ENCODE measurements around the gene OSBPL6.

OSBPL6 gene

GRCh38 chr2:178242552-178242883 lies 48.2 kb downstream of the OSBPL6 start:
- no peak for DNase-seq

GRCh38 chr2:178243961-178244360 lies 49.6 kb downstream of the OSBPL6 start:
- no peak for DNase-seq

- no peak for DNase-seq
Observed at GRCh38 chr2:178244777-178245176, 50.5 kb downstream of the OSBPL6 start.

- no peak for DNase-seq
Observed at GRCh38 chr2:178246696-178247095, 52.4 kb downstream of the OSBPL6 start.

GRCh38 chr2:178247250-178247649 lies 52.9 kb downstream of the OSBPL6 start:
- DNase-seq: no peak

- no peak for DNase-seq
Observed at GRCh38 chr2:178250429-178250828, 56.1 kb downstream of the OSBPL6 start.

- DNase-seq: peak; percentile 3
Observed at GRCh38 chr2:178251151-178251955, 57.0 kb downstream of the OSBPL6 start.

- DNase-seq: no peak
Observed at GRCh38 chr2:178256382-178257042, 62.2 kb downstream of the OSBPL6 start.

- DNase-seq: no peak
Observed at GRCh38 chr2:178257127-178257526, 62.8 kb downstream of the OSBPL6 start.

- DNase-seq: no peak
Observed at GRCh38 chr2:178258916-178259315, 64.6 kb downstream of the OSBPL6 start.

- DNase-seq: no peak
Observed at GRCh38 chr2:178263159-178263860, 69.0 kb downstream of the OSBPL6 start.

- DNase-seq: no peak
Observed at GRCh38 chr2:178264211-178264610, 69.9 kb downstream of the OSBPL6 start.

GRCh38 chr2:178265851-178266250 lies 71.5 kb downstream of the OSBPL6 start:
- no peak for DNase-seq

GRCh38 chr2:178266445-178266844 lies 72.1 kb downstream of the OSBPL6 start:
- DNase-seq: no peak

GRCh38 chr2:178267660-178268059 lies 73.3 kb downstream of the OSBPL6 start:
- DNase-seq: no peak

GRCh38 chr2:178268435-178268834 lies 74.1 kb downstream of the OSBPL6 start:
- DNase-seq: no peak

GRCh38 chr2:178269438-178270224 lies 75.3 kb downstream of the OSBPL6 start:
- no peak for DNase-seq

- no peak for DNase-seq
Observed at GRCh38 chr2:178270338-178270737, 76.0 kb downstream of the OSBPL6 start.

- no peak for DNase-seq
Observed at GRCh38 chr2:178271094-178271493, 76.8 kb downstream of the OSBPL6 start.

GRCh38 chr2:178271629-178272333 lies 77.5 kb downstream of the OSBPL6 start:
- DNase-seq: no peak

- DNase-seq: no peak
Observed at GRCh38 chr2:178273787-178274360, 79.6 kb downstream of the OSBPL6 start.

- DNase-seq: no peak
Observed at GRCh38 chr2:178275600-178275999, 81.3 kb downstream of the OSBPL6 start.
